HepG2 (cell line): ENCODE data around the gene RGCC. TPM values are rescaled to one million over a fixed set of nuclear protein-coding genes. Genes with fewer than 3 reads are reported as not detected.

ENCODE experiments used
- ATAC-seq: fragments of 200-7000 bp; cut with Tn5 transposase; 3 replicates; pipeline ENCODE4 v1.9.1; 2020; ENCODE audit warnings: mild to moderate bottlenecking, moderate library complexity
- BruUV-seq: library from RNA; stranded (reverse); fragments of 400-500 nt; replicated peaks from 2 replicates; lab custom pipeline; 2021; lab: Mats Ljungman, UMichigan
- CTCF ChIA-PET: fragments of 300-600 bp; formaldehyde crosslinking; extraction: SDS; loops from one replicate; lab custom pipeline; 2021; ENCODE audit warnings: low total read pairs, inconsistent platforms, low intra/inter-chr PET ratio; lab: Yijun Ruan, JAX
- POLR2A ChIA-PET: fragments of 350-600 bp; sonication (Branson Sonifier 250); formaldehyde crosslinking; loops from one replicate; lab custom pipeline; 2020; ENCODE audit warnings: antibody characterized with exemption, inconsistent platforms; lab: Yijun Ruan, JAX
- DNase-seq: peaks from one replicate; pipeline ENCODE4 v3.0.0-alpha.2; 2015; ENCODE audit warnings: low spot score
- FAIRE-seq: peaks from 3 replicates; lab custom pipeline; 2011; peaks lifted over from hg19 to GRCh38; lab: Jason Lieb, UNC
- H2AFZ ChIP-seq: one replicate; pipeline ENCODE4 v1.6.1; 2011; ENCODE audit warnings: low read length, inconsistent platforms
- H3K27ac ChIP-seq: fragments of 300-600 bp; 3 replicates; pipeline ENCODE4 v1.8.0; 2011; ENCODE audit warnings: mixed run types, mild to moderate bottlenecking, mixed read lengths, low read length, inconsistent platforms; ENCODE audit not compliant: insufficient read depth; ENCODE audit errors: extremely low read length
- H3K27me3 ChIP-seq, 2 experiments: fragments of 200-600 bp in 1 of 2; 2 replicates in 1 of 2; 3 replicates in 1 of 2; pipeline versions ENCODE4 v1.6.0 to v1.8.0; 2011; ENCODE audit warnings: low read length in 2 of 2, mild to moderate bottlenecking in 2 of 2, moderate library complexity in 2 of 2, inconsistent platforms in 1 of 2; ENCODE audit not compliant: insufficient read depth in 2 of 2, control insufficient read depth in 1 of 2
- H3K36me3 ChIP-seq, 2 experiments: fragments of 200-600 bp in 1 of 2; replicated peaks in 1 of 2; 2 replicates in 1 of 2; 3 replicates in 1 of 2; pipeline versions ENCODE4 v1.5.1 to v1.8.0; 2011; ENCODE audit warnings: low read length in 2 of 2, inconsistent platforms in 1 of 2; ENCODE audit not compliant: insufficient read depth in 2 of 2, control insufficient read depth in 1 of 2
- H3K4me1 ChIP-seq: 2 replicates; pipeline ENCODE4 v1.5.1; 2012; ENCODE audit warnings: low read length, inconsistent platforms; ENCODE audit not compliant: insufficient read depth
- H3K4me2 ChIP-seq: 2 replicates; pipeline ENCODE4 v1.6.0; 2011; ENCODE audit warnings: low read depth, low read length, inconsistent platforms
- H3K4me3 ChIP-seq, 3 experiments: fragments of 200-600 bp in 1 of 3; sonication (generic), shearing (Covaris generic) in 1 of 3; replicated peaks in 1 of 3; 2 replicates each; pipeline ENCODE4 v1.5.1; 2011 to 2016; ENCODE audit warnings: low read length in 3 of 3, inconsistent platforms in 2 of 3, low read depth in 2 of 3, mild to moderate bottlenecking in 2 of 3, control low read depth in 1 of 3, mixed read lengths in 1 of 3; ENCODE audit not compliant: insufficient read depth in 1 of 3
- H3K79me2 ChIP-seq: one replicate; pipeline ENCODE4 v1.6.1; 2011; ENCODE audit warnings: low read length, inconsistent platforms; ENCODE audit not compliant: insufficient read depth
- H3K9ac ChIP-seq: 2 replicates; pipeline ENCODE4 v1.6.0; 2011; ENCODE audit warnings: mild to moderate bottlenecking, low read depth, low read length, inconsistent platforms; ENCODE audit not compliant: insufficient read depth
- H3K9me3 ChIP-seq: 2 replicates; pipeline ENCODE4 v1.5.1; 2012; ENCODE audit warnings: mild to moderate bottlenecking, low read length
- H4K20me1 ChIP-seq: 2 replicates; pipeline ENCODE4 v1.6.0; 2011; ENCODE audit warnings: inconsistent platforms, mild to moderate bottlenecking, low read length, moderate library complexity; ENCODE audit not compliant: insufficient read depth
- CBX2 ChIP-seq, 2 experiments: fragments of 200-600 bp in 1 of 2; sonication (generic); formaldehyde crosslinking in 1 of 2; IDR thresholded peaks; 2 replicates each; pipeline versions ENCODE4 v1.7.0 to v1.8.1; 2018 to 2022; ENCODE audit warnings: low read depth in 2 of 2, low read length in 1 of 2, mild to moderate bottlenecking in 1 of 2, missing genetic modification reagents in 1 of 2
- HHEX ChIP-seq: IDR thresholded peaks from 2 replicates; pipeline ENCODE4 v1.6.1; 2016; ENCODE audit warnings: control low read depth
- JUN ChIP-seq: sonication (generic); formaldehyde crosslinking; IDR thresholded peaks from 2 replicates; pipeline ENCODE4 v1.4.0; 2020; ENCODE audit warnings: mild to moderate bottlenecking, missing genetic modification reagents
- MEF2D ChIP-seq: sonication (generic); formaldehyde crosslinking; IDR thresholded peaks from 2 replicates; pipeline ENCODE4 v1.5.1; 2020; ENCODE audit warnings: mild to moderate bottlenecking, missing genetic modification reagents
- NFE2L1 ChIP-seq: sonication (generic); formaldehyde crosslinking; IDR thresholded peaks from 2 replicates; pipeline ENCODE4 v1.4.0; 2020; ENCODE audit warnings: missing genetic modification reagents, mild to moderate bottlenecking, borderline replicate concordance
- NR3C1 ChIP-seq: sonication (generic); formaldehyde crosslinking; IDR thresholded peaks from 2 replicates; pipeline ENCODE4 v1.4.0; 2020; ENCODE audit warnings: missing genetic modification reagents
- PRMT3 ChIP-seq: sonication (generic); formaldehyde crosslinking; IDR thresholded peaks from 2 replicates; pipeline ENCODE4 v1.8.1; 2022; ENCODE audit warnings: low read depth, mild to moderate bottlenecking, moderate library complexity, missing genetic modification reagents, borderline replicate concordance
- ZFAT ChIP-seq: sonication (generic); formaldehyde crosslinking; conservative IDR thresholded peaks from 2 replicates; pipeline ENCODE4 v1.8.1; 2023; ENCODE audit warnings: missing genetic modification reagents, inconsistent platforms
- ZFP36 ChIP-seq: fragments of 150-350 bp; IDR thresholded peaks from 2 replicates; pipeline ENCODE4 v1.6.1; 2018; ENCODE audit warnings: borderline replicate concordance, low read length, low read depth; ENCODE audit not compliant: partially characterized antibody
- ZGPAT ChIP-seq: IDR thresholded peaks from 2 replicates; pipeline ENCODE4 v1.6.1; 2016; ENCODE audit warnings: mild to moderate bottlenecking
- ZHX1 ChIP-seq: sonication (generic); formaldehyde crosslinking; IDR thresholded peaks from 2 replicates; pipeline ENCODE4 v1.8.1; 2022; ENCODE audit warnings: low read depth, mild to moderate bottlenecking, missing genetic modification reagents
- ZKSCAN5 ChIP-seq: sonication (generic); formaldehyde crosslinking; IDR thresholded peaks from 2 replicates; pipeline ENCODE4 v1.5.1; 2020; ENCODE audit warnings: mild to moderate bottlenecking, missing genetic modification reagents
- WGBS: methylation state at CpG from one replicate; pipeline ENCODE4 v1.1.6; 2017; ENCODE audit warnings: low lambda C conversion rate; 5-methylcytosine and 5-hydroxymethylcytosine counted together
- in situ Hi-C: cut with HindIII; loops from 2 replicates; pipeline ENCODE4 v1.10.0; 2017; ENCODE audit warnings: low pct_unique_long_range_greater_than_20kb; ENCODE audit not compliant: extremely low pct_ligation_motif_present
- intact Hi-C: fragments of 100-400 bp; cut with micrococcal nuclease; formaldehyde crosslinking; loops from one replicate; pipeline ENCODE4 v1.10.0; 2022; ENCODE audit not compliant: unreplicated experiment
- polyA plus RNA-seq, 8 experiments: library from polyadenylated mRNA; depleted of rRNA in 3 of 8; stranded (reverse) in 7 of 8; unstranded in 1 of 8; fragments of >200 nt; fragmentation: Illumina TruSeq in 4 of 8; extraction: Trizol in 4 of 8; gene quantifications; 2 replicates each; pipeline versions ENCODE4 v1.2.1 to v1.2.3, GENCODE V29; 2011 to 2016; ENCODE audit warnings: low read depth in 4 of 8, missing spikeins in 1 of 8, mixed read lengths in 1 of 8; ENCODE audit not compliant: insufficient read depth in 1 of 8
- total RNA-seq, 5 experiments: library from RNA; depleted of rRNA; stranded (reverse); fragments of >200 nt; fragmentation: Illumina TruSeq; extraction: Trizol; gene quantifications; 2 replicates each; pipeline ENCODE4 v1.2.3, GENCODE V29; 2016; ENCODE audit warnings: low read depth in 1 of 5

The RGCC gene
- total and polyA plus RNA-seq, 2 of the 13 experiments (the other 11 are each of a cell fraction or from before 2014, with no cell fraction given), result 0.20 to 8.4 TPM

DNA sequence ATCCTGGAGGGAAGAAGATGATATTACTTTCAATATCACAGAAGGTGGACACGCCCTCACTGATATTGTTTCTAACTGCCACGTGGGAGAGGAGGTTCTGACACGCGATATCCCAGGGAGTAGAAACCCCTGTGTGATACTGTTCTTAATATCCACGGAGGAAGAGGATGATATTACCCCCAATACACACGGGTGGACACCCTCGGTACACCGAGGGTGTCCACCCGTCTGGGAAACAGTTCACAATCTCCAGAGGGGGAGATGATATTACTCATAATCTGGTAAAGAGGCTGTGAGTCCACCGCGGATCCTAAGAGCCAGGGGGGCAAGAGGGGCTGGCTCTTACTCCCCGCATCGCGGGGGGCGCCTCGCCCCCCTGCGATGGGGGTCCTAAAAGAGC is 29.7 kb upstream of the RGCC start:
- Histone ChIP-seq H2AFZ (no peak overlapping the region), H3K79me2 (no peaks in the 10 kb centered on the region), H3K4me2 (no peak overlapping the region), H3K27me3 (no peaks in the 10 kb centered on the region), H3K9me3 (no peaks in the 10 kb centered on the region), H3K36me3 (no peaks in the 10 kb centered on the region)
- no peak for ATAC-seq
- no peak for DNase-seq
- no peak for FAIRE-seq
- no peak for TF ChIP-seq ZHX1 (CRISPR knock-in tag)
- no peak for TF ChIP-seq JUN (CRISPR knock-in tag)
- no peak for TF ChIP-seq HHEX (CRISPR knock-in tag)
- TF ChIP-seq PRMT3 (CRISPR knock-in tag), result no peak
- no peak for TF ChIP-seq ZGPAT (CRISPR knock-in tag)
- TF ChIP-seq ZKSCAN5 (CRISPR knock-in tag), result no peak
- no peak for TF ChIP-seq MEF2D
- TF ChIP-seq ZFP36, result no peak
- no peak for TF ChIP-seq CBX2 (IDR thresholded peaks at IDR 0.05; ENCODE audit: low read depth, low read length)
- TF ChIP-seq CBX2 (CRISPR knock-in tag; IDR thresholded peaks at IDR 0.05; ENCODE audit: low read depth), result no peak
- TF ChIP-seq ZFAT (CRISPR knock-in tag), result no peak
- no peak for TF ChIP-seq NFE2L1
- no peak for TF ChIP-seq NR3C1 (CRISPR knock-in tag)
- TF ChIP-seq, all 625 proteins: peak for 0
- no peak overlapping the region for H3K9ac ChIP-seq
- POLR2A ChIA-PET, result no interaction called here
- no TSS peak for BruUV-seq
- H3K4me3 ChIP-seq, result no peak overlapping the region
- WGBS, result 33% methylated on average over 9 of the region's 17 CpGs
- CTCF ChIA-PET, result no interaction called here
- no peaks in the 10 kb centered on the region for H3K4me1 ChIP-seq
- H4K20me1 ChIP-seq, result no peaks in the 10 kb centered on the region
- intact Hi-C loops (no loop called here), in situ Hi-C loops (no loop called here)
- no peak overlapping the region for H3K27ac ChIP-seq
